OCI-LY3 (cell line): ENCODE results near the gene BEST3.

Experiments used
- CTCF ChIP-seq: fragments of 200-600, 300-600 bp; sonication (generic); IDR thresholded peaks from 2 replicates; pipeline ENCODE4 v1.5.1; 2014; ENCODE audit warnings: antibody characterized with exemption, low read length, low read depth
- EZH2phosphoT487 ChIP-seq: fragments of 200-600 bp; shearing (Covaris generic); IDR thresholded peaks from 2 replicates; pipeline ENCODE4 v1.6.1; 2018; ENCODE audit warnings: antibody characterized with exemption, mixed run types, low read depth

- no peak for TF ChIP-seq CTCF
- TF ChIP-seq EZH2phosphoT487, result no peak
Observed at GRCh38 chr12:69726922-69727321, 27.8 kb upstream of the BEST3 start.
